Cardiac muscle cell (in vitro differentiated cells and primary cell): ENCODE measurements around the gene KIF1C. TPM values are rescaled to one million over a fixed set of nuclear protein-coding genes. Genes with fewer than 3 reads are reported as not detected.

Experiments
- DNase-seq, 2 donors: peaks; one replicate each; pipeline versions ENCODE4 v3.0.0 to v3.0.0-alpha.2; 2010 to 2017; ENCODE audit warnings: low read depth in 1 of 2, low spot score in 1 of 2
- H3K27ac ChIP-seq: fragments of 200-600 bp; sonication (generic); 2 replicates; pipeline ENCODE4 v1.5.1; 2016
- H3K27me3 ChIP-seq: fragments of 200-600 bp; sonication (generic); 2 replicates; pipeline ENCODE4 v1.6.0; 2016; ENCODE audit warnings: control low read depth
- H3K36me3 ChIP-seq: fragments of 200-600 bp; sonication (generic); 2 replicates; pipeline ENCODE4 v1.5.1; 2016; ENCODE audit warnings: control low read depth
- H3K4me1 ChIP-seq: fragments of 200-600 bp; sonication (generic); 2 replicates; pipeline ENCODE4 v1.8.1; 2017; ENCODE audit warnings: low read depth, mild to moderate bottlenecking, mixed run types
- H3K4me3 ChIP-seq: fragments of 200-600 bp; sonication (generic); 2 replicates; pipeline ENCODE4 v1.5.1; 2016; ENCODE audit warnings: mild to moderate bottlenecking
- H3K9me3 ChIP-seq: fragments of 200-600 bp; sonication (generic); 2 replicates; pipeline ENCODE4 v1.5.1; 2017; ENCODE audit warnings: low read depth, mild to moderate bottlenecking, control low read depth
- polyA plus RNA-seq: library from polyadenylated mRNA; unstranded; fragments of >200 nt; fragmentation: Nextera tagmentation; extraction: Ambion mirVana; gene quantifications from 2 replicates; pipeline ENCODE4 v1.2.1, GENCODE V29; 2016
- total RNA-seq: library from RNA; depleted of rRNA; stranded (reverse); fragments of >200 nt; gene quantifications from 2 replicates; pipeline ENCODE4 v1.2.3, GENCODE V29; 2016
- TF ChIP-seq, protein P1 (sequence below): IDR thresholded peaks from 2 replicates; pipeline ENCODE4 v1.5.1; 2012; ENCODE audit warnings: low read depth, mild to moderate bottlenecking, low read length

KIF1C gene
- total and polyA plus RNA-seq, 2 experiments from 2014 or later, result 65.8 to 67.1 TPM

DNA sequence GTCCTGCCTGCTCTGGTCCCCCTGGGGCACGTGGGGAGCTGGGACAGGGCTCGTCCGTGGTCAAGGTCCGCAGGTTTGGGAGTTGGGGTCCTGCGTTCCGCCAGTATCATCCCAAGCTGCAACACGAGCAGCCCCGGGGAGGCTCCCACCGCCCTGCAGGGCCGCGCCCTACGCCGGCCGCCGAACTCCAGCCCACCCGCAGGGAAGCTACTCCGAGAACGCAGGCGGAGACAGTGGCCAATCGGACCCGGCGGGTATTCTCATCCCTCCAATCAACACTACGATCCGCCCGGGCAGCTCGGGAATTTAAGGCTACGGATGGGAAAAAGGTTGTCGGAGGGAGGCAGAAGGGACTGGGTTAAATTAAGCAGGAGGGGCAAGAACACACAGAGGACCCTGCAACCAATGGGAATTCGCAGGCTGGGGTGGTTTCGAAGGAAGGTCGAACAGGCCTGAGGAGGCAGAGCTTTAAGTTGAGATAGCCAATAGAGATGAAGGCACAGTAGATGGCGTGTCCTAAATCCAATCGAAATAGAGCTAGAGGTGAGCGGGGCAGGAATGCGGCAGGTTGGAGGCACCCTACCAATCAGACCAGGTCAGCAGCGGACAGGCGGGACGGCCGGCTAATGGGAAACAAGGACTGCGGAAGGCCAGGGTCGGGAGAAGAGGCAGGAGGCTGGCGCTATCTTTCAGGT lies 30.8 kb upstream of the KIF1C start:
- TF ChIP-seq, protein P1, sequence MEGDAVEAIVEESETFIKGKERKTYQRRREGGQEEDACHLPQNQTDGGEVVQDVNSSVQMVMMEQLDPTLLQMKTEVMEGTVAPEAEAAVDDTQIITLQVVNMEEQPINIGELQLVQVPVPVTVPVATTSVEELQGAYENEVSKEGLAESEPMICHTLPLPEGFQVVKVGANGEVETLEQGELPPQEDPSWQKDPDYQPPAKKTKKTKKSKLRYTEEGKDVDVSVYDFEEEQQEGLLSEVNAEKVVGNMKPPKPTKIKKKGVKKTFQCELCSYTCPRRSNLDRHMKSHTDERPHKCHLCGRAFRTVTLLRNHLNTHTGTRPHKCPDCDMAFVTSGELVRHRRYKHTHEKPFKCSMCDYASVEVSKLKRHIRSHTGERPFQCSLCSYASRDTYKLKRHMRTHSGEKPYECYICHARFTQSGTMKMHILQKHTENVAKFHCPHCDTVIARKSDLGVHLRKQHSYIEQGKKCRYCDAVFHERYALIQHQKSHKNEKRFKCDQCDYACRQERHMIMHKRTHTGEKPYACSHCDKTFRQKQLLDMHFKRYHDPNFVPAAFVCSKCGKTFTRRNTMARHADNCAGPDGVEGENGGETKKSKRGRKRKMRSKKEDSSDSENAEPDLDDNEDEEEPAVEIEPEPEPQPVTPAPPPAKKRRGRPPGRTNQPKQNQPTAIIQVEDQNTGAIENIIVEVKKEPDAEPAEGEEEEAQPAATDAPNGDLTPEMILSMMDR, result no peak
- no peaks in the 10 kb centered on the region for H3K9me3 ChIP-seq
- H3K4me1 ChIP-seq, result peaks cover 12% of the 10 kb centered on the region
- peak overlapping the region; percentile 96 for H3K27ac ChIP-seq
- no peaks in the 10 kb centered on the region for H3K36me3 ChIP-seq
- H3K4me3 ChIP-seq, result peak overlapping the region; percentile 52
- DNase-seq, result peak; percentile 98 to 100
- H3K27me3 ChIP-seq, result no peaks in the 10 kb centered on the region

GRCh38 chr17:4967539-4968485 lies 29.9 kb upstream of the KIF1C start, which contains the start of gene SPAG7:
Gene SPAG7, minus strand, starts transcription at chr17:4967817. Its CDS starts 13 bp downstream, at chr17:4967804.
- peak; percentile 98 to 99 for DNase-seq
- TF ChIP-seq, protein P1, result no peak
- no peaks in the 10 kb centered on the region for H3K36me3 ChIP-seq
- H3K4me3 ChIP-seq, result peak within 1 kb of the TSS; percentile 52
- H3K27me3 ChIP-seq, result no peaks in the 10 kb centered on the region
- H3K4me1 ChIP-seq, result peaks cover 12% of the 10 kb centered on the region
- peak within 1 kb of the TSS; percentile 96 for H3K27ac ChIP-seq
- no peaks in the 10 kb centered on the region for H3K9me3 ChIP-seq

GRCh38 chr17:4968486-4969046 lies 29.2 kb upstream of the KIF1C start:
- TF ChIP-seq, protein P1, result no peak
- Histone ChIP-seq H3K4me1 (peaks cover 17% of the 10 kb centered on the region), H3K27ac (peak overlapping the region; percentile 96), H3K27me3 (no peaks in the 10 kb centered on the region), H3K9me3 (no peaks in the 10 kb centered on the region), H3K36me3 (no peaks in the 10 kb centered on the region), H3K4me3 (peak overlapping the region; percentile 52)
- peak; percentile 34 to 38 for DNase-seq

DNA sequence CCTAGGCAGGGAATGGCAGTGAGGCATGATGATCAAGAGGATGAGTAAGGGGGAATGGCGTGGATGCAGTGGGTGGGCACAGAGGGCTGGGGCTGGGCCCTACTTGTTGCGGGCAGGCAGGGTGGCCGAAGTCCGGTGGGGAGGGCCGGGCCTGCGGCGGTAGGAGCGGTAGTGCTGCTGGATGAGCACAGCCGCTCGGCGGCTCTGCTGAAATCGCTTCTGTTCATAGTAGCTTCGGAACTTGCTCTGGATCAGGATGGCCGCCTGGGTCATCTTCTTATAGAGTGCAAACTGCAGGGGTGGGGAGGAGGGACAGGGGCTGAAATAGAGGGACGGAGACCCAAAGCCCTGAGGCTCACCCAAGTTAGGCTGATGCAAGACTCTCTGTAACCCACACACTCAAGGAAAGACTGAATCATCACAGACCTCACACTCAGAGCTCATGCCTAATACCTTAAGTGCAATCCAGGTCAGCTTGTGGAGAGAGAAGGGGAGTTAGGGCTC lies 28.7 kb upstream of the KIF1C start:
- Histone ChIP-seq H3K4me1 (peaks cover 22% of the 10 kb centered on the region), H3K4me3 (peak overlapping the region; percentile 52), H3K9me3 (no peaks in the 10 kb centered on the region), H3K27me3 (no peaks in the 10 kb centered on the region), H3K27ac (peak overlapping the region; percentile 96), H3K36me3 (no peaks in the 10 kb centered on the region)
- TF ChIP-seq, protein P1, result no peak
- DNase-seq, result peak in 1 of 2 donors; percentile 96

DNA sequence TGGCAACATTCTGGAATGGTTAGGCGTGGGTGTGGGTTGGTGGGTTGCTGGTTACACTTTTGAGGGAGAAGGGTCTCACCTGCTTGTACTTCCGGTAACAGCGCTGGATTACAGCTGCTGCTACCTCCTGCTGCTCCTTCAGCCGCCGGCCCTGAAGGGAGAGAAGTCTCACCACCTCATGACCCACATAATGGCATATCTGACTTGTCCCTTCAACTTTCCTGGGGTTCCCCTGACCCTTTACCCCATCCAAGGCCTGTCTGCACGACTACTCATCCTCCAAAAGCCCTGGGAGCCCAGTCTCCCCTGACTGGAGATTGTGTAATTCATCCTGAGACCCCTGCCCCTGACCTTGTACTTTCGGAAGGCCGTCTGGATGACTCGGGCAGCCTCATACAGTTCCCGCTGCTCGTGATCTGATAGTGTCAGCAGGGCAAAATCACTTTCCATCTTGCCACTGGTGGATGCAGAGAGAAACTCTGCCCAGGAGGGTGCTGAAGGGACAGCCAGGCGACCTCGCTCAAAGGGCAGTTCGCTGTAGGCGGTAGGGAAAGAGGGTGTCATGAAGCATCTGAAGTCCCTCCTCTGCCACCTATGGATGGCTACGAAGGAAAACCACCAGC lies 28.1 kb upstream of the KIF1C start:
- no peaks in the 10 kb centered on the region for H3K27me3 ChIP-seq
- TF ChIP-seq, protein P1, result no peak
- no peaks in the 10 kb centered on the region for H3K36me3 ChIP-seq
- H3K9me3 ChIP-seq, result no peaks in the 10 kb centered on the region
- peak overlapping the region; percentile 96 for H3K27ac ChIP-seq
- peaks cover 24% of the 10 kb centered on the region for H3K4me1 ChIP-seq
- peak; percentile 32 to 33 for DNase-seq
- H3K4me3 ChIP-seq, result no peak overlapping the region
